Sigmoid colon (tissue), 7 donors: ENCODE results near the gene YWHAG. TPM values are rescaled to one million over a fixed set of nuclear protein-coding genes. Genes with fewer than 3 reads are reported as not detected.

ENCODE experiments used
- DNase-seq: peaks from one replicate; pipeline ENCODE4 v3.0.0-alpha.2; 2019
- H3K27ac ChIP-seq, 4 donors: fragments of 200-600 bp; sonication (generic); one replicate each; pipeline ENCODE4 v1.5.1; 2016 to 2019; ENCODE audit warnings: mild to moderate bottlenecking in 1 of 4
- H3K27me3 ChIP-seq, 3 donors: fragments of 200-600 bp; sonication (generic); one replicate each; pipeline ENCODE4 v1.5.1; 2019; ENCODE audit warnings: mild to moderate bottlenecking in 1 of 3
- H3K36me3 ChIP-seq, 4 donors: fragments of 200-600 bp; sonication (generic); one replicate each; pipeline ENCODE4 v1.5.1; 2016 to 2019
- H3K4me1 ChIP-seq, 4 donors: fragments of 200-600 bp; sonication (generic); one replicate each; pipeline ENCODE4 v1.5.1; 2017 to 2019
- H3K4me3 ChIP-seq, 4 donors: fragments of 200-600 bp; sonication (generic); one replicate each; pipeline ENCODE4 v1.5.1; 2017 to 2019; ENCODE audit warnings: mild to moderate bottlenecking in 2 of 4, moderate library complexity in 1 of 4
- H3K9me3 ChIP-seq, 4 donors: fragments of 200-600 bp in 3 of 4; sonication (generic) in 3 of 4; one replicate each; pipeline versions ENCODE4 v1.5.1 to v1.6.1; 2013 to 2019
- EP300 ChIP-seq, 4 donors: sonication (generic); formaldehyde crosslinking; IDR thresholded peaks; one replicate each; pipeline ENCODE4 v1.6.1; 2017; ENCODE audit warnings: antibody characterized with exemption in 4 of 4
- POLR2A ChIP-seq, 2 donors: fragments of 450-650 bp; IDR thresholded peaks; one replicate each; pipeline ENCODE4 v1.6.1; 2016; ENCODE audit warnings: antibody characterized with exemption in 2 of 2, mild to moderate bottlenecking in 2 of 2, moderate library complexity in 2 of 2
- POLR2AphosphoS5 ChIP-seq, 4 donors: sonication (generic); formaldehyde crosslinking; IDR thresholded peaks; one replicate each; pipeline ENCODE4 v1.6.1; 2017; ENCODE audit warnings: antibody characterized with exemption in 4 of 4
- WGBS, 2 donors: extraction: QIAGEN DNeasy Blood & Tissue Kit; methylation state at CpG; one replicate each; pipeline ENCODE4 v1.1.7; 2013; 5-methylcytosine and 5-hydroxymethylcytosine counted together
- intact Hi-C: fragments of 100-400 bp; cut with DNase I; formaldehyde crosslinking; loops from one replicate; pipeline ENCODE4 v1.15.1; 2023
- polyA plus RNA-seq, 3 donors: library from polyadenylated mRNA; stranded (reverse); fragments of 200-250 nt; gene quantifications; one replicate each; pipeline ENCODE4 v1.2.3, GENCODE V29; 2013
- total RNA-seq, 4 donors: library from RNA; depleted of rRNA; stranded (reverse); fragments of >200 nt; gene quantifications; one replicate each; pipeline ENCODE4 v1.1.0, GENCODE V29; 2016
- TF ChIP-seq, protein P1 (sequence below), 4 experiments: fragments of 450-650 bp in 3 of 4; fragments of 200-600 bp in 1 of 4; IDR thresholded peaks; one replicate each; pipeline ENCODE4 v1.5.1; 2016 to 2019; ENCODE audit warnings: antibody characterized with exemption in 4 of 4, mild to moderate bottlenecking in 3 of 4, moderate library complexity in 2 of 4
- donor health status: healthy with polysubstance abuse.
- donor health status: Bipolar disorder and iron deficiency.
- donor health status: healthy.

YWHAG gene
- total and polyA plus RNA-seq, 7 donors = 42.5 to 64.0 (median 54.2) TPM

DNA sequence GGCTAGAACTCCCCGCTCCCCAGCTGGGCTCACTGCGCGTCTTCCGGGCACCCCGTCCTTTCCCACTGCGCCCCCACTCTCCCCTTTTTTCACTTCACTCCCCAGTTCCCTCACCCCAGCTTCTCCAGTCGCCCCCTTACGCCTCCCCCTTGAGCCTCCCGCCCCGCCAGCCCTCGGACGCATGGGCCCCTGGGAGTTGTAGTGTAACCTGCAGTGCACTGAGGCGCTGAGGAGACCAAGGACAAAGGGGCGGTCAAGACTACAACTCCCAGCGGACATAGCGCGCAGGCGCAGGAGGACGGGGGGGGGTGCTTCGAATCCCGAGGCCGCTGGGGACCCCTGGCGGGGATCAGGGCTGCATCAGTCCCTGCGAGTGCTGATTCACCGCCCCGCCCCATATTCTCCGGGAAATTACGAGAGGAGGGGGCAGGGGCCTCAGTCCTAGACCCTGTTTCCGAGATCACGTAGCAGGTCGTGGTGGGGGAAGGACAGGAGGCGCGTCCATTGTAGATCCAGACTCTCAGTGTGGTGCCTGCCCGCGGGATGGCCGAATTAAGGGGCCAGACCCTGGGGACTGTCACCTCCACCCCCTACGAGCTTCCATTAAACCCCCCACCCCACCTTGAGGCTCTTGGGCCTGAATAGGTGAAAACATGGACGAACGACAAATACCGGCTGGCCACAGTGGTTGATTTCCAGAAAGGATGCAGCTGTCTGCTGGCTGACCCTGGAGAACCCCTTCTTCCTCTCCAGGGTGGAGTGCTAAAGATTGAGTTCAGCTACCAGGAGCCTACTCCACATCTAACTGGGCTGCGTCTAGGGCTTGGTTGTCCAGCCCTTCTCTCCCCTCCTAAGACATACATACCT, 553 bp upstream of the YWHAG start:
- intact Hi-C loops = loop anchor here (1.0 to 5.0 kb wide), 4 partner anchors 33 to 182 kb away; no protein-coding TSS in a partner anchor
- Histone ChIP-seq H3K27me3 (no peaks in the 10 kb centered on the region), H3K9me3 (no peaks in the 10 kb centered on the region), H3K4me3 (peak overlapping the region; percentile 60 to 98 (median 82)), H3K27ac (peak overlapping the region; percentile 90 to 100 (median 98)), H3K4me1 (peaks cover 4 to 45% (median 40%) of the 10 kb centered on the region in 4 donors), H3K36me3 (peaks cover 0 to 9% (median 0%) of the 10 kb centered on the region in 4 donors)
- TF ChIP-seq, protein P1, sequence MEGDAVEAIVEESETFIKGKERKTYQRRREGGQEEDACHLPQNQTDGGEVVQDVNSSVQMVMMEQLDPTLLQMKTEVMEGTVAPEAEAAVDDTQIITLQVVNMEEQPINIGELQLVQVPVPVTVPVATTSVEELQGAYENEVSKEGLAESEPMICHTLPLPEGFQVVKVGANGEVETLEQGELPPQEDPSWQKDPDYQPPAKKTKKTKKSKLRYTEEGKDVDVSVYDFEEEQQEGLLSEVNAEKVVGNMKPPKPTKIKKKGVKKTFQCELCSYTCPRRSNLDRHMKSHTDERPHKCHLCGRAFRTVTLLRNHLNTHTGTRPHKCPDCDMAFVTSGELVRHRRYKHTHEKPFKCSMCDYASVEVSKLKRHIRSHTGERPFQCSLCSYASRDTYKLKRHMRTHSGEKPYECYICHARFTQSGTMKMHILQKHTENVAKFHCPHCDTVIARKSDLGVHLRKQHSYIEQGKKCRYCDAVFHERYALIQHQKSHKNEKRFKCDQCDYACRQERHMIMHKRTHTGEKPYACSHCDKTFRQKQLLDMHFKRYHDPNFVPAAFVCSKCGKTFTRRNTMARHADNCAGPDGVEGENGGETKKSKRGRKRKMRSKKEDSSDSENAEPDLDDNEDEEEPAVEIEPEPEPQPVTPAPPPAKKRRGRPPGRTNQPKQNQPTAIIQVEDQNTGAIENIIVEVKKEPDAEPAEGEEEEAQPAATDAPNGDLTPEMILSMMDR (IDR thresholded peaks at IDR 0.05) = peak; percentile 52 to 79 (median 74)
- TF ChIP-seq POLR2AphosphoS5 (IDR thresholded peaks at IDR 0.05) = peak in 3 of 4 donors; percentile 51 to 80 (median 72)
- TF ChIP-seq EP300 (IDR thresholded peaks at IDR 0.05) = peak in 2 of 4 donors; percentile 33 to 58
- peak; percentile 15 to 50 for TF ChIP-seq POLR2A (IDR thresholded peaks at IDR 0.05)
- 1% methylated on average over 41 of the region's 41 CpGs for WGBS, 2 donors
- peak; percentile 99 for DNase-seq

DNA sequence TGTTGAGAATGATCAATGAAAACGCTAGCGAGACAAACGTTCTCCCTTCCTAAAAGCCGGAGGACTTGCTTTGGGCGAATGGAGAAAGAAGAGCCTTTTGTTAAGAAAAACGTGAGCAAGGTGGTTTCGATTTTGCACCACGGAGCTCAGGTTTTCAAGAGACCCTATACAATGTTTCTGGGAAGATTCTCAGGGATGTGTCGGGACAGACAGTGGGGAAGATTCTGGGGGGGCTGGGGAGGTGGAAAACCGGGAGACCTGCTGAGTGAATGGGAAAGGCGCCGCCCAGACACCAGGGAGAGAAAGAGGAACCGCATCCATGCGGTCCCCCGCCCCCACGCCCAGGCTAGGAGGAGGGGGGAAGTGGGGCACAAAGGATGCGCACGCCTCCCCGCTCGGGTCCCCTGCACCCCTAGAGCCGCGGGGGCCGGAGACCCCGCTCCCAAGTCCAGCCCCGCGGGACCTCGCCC, 745 bp downstream of the YWHAG start:
- WGBS, 2 donors = 0% methylated on average over 27 of the region's 27 CpGs
- peak; percentile 85 for DNase-seq
- TF ChIP-seq, protein P1 (IDR thresholded peaks at IDR 0.05) = no peak
- TF ChIP-seq EP300 (IDR thresholded peaks at IDR 0.05) = no peak
- peak in 1 of 4 donors; percentile 45 for TF ChIP-seq POLR2AphosphoS5 (IDR thresholded peaks at IDR 0.05)
- TF ChIP-seq POLR2A (IDR thresholded peaks at IDR 0.05) = no peak
- H3K27me3 ChIP-seq = no peaks in the 10 kb centered on the region
- H3K4me1 ChIP-seq = peaks cover 4 to 49% (median 45%) of the 10 kb centered on the region in 4 donors
- peak overlapping the region; percentile 90 to 100 (median 98) for H3K27ac ChIP-seq
- H3K4me3 ChIP-seq = peak overlapping the region; percentile 60 to 98 (median 82)
- no peaks in the 10 kb centered on the region for H3K9me3 ChIP-seq
- intact Hi-C loops = loop anchor here (2.0 to 5.0 kb wide), 2 partner anchors 67 to 181 kb away; no protein-coding TSS in a partner anchor
- H3K36me3 ChIP-seq = peaks cover 0 to 9% (median 0%) of the 10 kb centered on the region in 4 donors

DNA sequence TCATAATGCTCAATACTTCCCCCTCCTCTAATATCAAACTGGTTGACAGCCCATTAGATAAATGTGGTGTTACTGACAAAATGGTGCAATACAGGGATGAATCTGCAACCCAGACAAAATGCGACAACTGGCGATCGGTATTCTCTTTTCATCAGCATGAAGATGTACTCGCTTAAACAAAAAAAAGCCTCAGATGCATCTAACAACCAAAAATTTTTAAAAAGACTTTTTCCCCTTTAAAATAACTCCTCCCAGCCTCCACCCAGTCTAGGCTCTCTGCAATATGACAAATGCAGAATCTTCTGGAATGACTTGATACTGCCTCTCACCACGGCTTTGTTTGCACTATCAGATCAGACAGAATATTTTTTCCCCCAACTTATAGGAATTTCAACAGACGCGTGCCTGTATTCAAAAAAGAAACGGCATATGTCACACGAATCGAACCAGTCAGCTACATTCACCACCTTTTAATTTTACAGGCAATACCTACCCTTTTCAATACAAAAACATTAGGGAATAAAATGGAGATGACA, 1.2 kb downstream of the YWHAG start:
- peak overlapping the region; percentile 90 to 100 (median 98) for H3K27ac ChIP-seq
- WGBS, 2 donors = 2% methylated on average over 10 of the region's 10 CpGs

DNA sequence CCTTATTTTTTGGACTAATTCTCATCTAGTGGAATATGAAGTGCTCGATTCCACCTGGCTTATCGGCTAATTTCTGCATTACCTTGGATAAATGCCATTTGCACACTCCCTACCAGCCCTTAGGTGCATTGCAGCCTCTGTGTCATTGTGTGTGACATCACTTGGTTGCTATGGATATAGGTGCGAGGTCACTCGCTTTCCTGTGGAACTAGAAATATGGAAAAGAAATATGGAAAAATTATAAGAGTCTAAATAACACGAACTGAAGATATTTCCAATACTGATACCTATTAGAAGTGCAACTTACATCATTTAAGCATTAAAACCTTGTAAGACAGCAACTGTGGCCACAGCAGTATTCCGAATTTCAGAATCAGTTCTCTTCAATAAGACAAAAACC, 2.0 kb downstream of the YWHAG start:
- H3K4me3 ChIP-seq = peak overlapping the region in 3 of 4 donors; percentile 60 to 84 (median 79)
- peaks cover 0 to 9% (median 0%) of the 10 kb centered on the region in 4 donors for H3K36me3 ChIP-seq
- 20 to 64% methylated on average over 6 of the region's 6 CpGs for WGBS, 2 donors
- H3K27ac ChIP-seq = peak overlapping the region; percentile 90 to 100 (median 98)
- no peak for TF ChIP-seq EP300 (IDR thresholded peaks at IDR 0.05)
- TF ChIP-seq POLR2A (IDR thresholded peaks at IDR 0.05) = no peak
- TF ChIP-seq, protein P1 (IDR thresholded peaks at IDR 0.05) = no peak
- TF ChIP-seq POLR2AphosphoS5 (IDR thresholded peaks at IDR 0.05) = no peak
- DNase-seq = peak; percentile 40
- peaks cover 4 to 61% (median 56%) of the 10 kb centered on the region in 4 donors for H3K4me1 ChIP-seq
- intact Hi-C loops = loop anchor here (5.0 kb wide), 1 partner anchor 180 kb away; no protein-coding TSS in a partner anchor
- no peaks in the 10 kb centered on the region for H3K27me3 ChIP-seq
- no peaks in the 10 kb centered on the region for H3K9me3 ChIP-seq

More for the DNA sequence above, 1.2 kb downstream of the YWHAG start:
- DNase-seq = peak; percentile 26
- H3K36me3 ChIP-seq = peaks cover 0 to 9% (median 0%) of the 10 kb centered on the region in 4 donors
- TF ChIP-seq, protein P1 (IDR thresholded peaks at IDR 0.05) = no peak
- TF ChIP-seq POLR2AphosphoS5 (IDR thresholded peaks at IDR 0.05) = no peak
- TF ChIP-seq POLR2A (IDR thresholded peaks at IDR 0.05) = no peak
- no peak for TF ChIP-seq EP300 (IDR thresholded peaks at IDR 0.05)
- H3K9me3 ChIP-seq = no peaks in the 10 kb centered on the region
- peaks cover 4 to 54% (median 49%) of the 10 kb centered on the region in 4 donors for H3K4me1 ChIP-seq
- intact Hi-C loops = loop anchor here (2.0 to 5.0 kb wide), 2 partner anchors 67 to 180 kb away; no protein-coding TSS in a partner anchor
- H3K27me3 ChIP-seq = no peaks in the 10 kb centered on the region
- H3K4me3 ChIP-seq = peak overlapping the region; percentile 60 to 98 (median 82)
